Neutrophil (primary cell): Measurements from ENCODE around the gene ZNF346.

Source experiments
- H3K27ac ChIP-seq: fragments of 200-600 bp; sonication (generic); 2 replicates; pipeline ENCODE4 v1.5.1; 2016; ENCODE audit warnings: mild to moderate bottlenecking, moderate library complexity
- H3K27me3 ChIP-seq: fragments of 200-600 bp; sonication (generic); 2 replicates; pipeline ENCODE4 v1.6.0; 2016; ENCODE audit warnings: mild to moderate bottlenecking
- H3K36me3 ChIP-seq: fragments of 200-600 bp; sonication (generic); 2 replicates; pipeline ENCODE4 v1.5.1; 2017
- H3K4me1 ChIP-seq, 2 experiments: fragments of 200-600 bp in 1 of 2; sonication (generic) in 1 of 2; 1 replicate in 1 of 2; 2 replicates in 1 of 2; pipeline versions ENCODE4 v1.5.1 to v1.6.1; 2013 to 2016; ENCODE audit warnings: low read depth in 1 of 2, low read length in 1 of 2, mild to moderate bottlenecking in 1 of 2, moderate library complexity in 1 of 2; ENCODE audit not compliant: control insufficient read depth in 1 of 2, insufficient read depth in 1 of 2
- H3K4me3 ChIP-seq, 2 experiments: fragments of 200-600 bp in 1 of 2; sonication (generic) in 1 of 2; 1 replicate in 1 of 2; 2 replicates in 1 of 2; pipeline ENCODE4 v1.5.1; 2013 to 2016; ENCODE audit warnings: low read depth in 1 of 2, low read length in 1 of 2, mild to moderate bottlenecking in 1 of 2, moderate library complexity in 1 of 2
- H3K9me3 ChIP-seq: fragments of 200-600 bp; sonication (generic); 2 replicates; pipeline ENCODE4 v1.5.1; 2016
- CTCF ChIP-seq: fragments of 200-600 bp; sonication (generic); IDR thresholded peaks from 2 replicates; pipeline ENCODE4 v1.5.1; 2016; ENCODE audit warnings: antibody characterized with exemption

The ZNF346 gene

GRCh38 chr5:177006265-177006972 lies 16.1 kb upstream of the ZNF346 start, which contains the start of gene UIMC1:
TSS of gene UIMC1 (minus strand) at chr5:177006779. CDS start at chr5:176982615, 24,164 bp downstream.
- H3K9me3 ChIP-seq: no peaks in the 10 kb centered on the region
- no peaks in the 10 kb centered on the region for H3K27me3 ChIP-seq
- peak within 1 kb of the TSS; percentile 98 for H3K27ac ChIP-seq
- H3K4me3 ChIP-seq: peak within 1 kb of the TSS; percentile 84 to 97
- peak; percentile 28 for TF ChIP-seq CTCF
- peaks cover 5% of the 10 kb centered on the region for H3K36me3 ChIP-seq
- H3K4me1 ChIP-seq: peaks cover 22 to 29% of the 10 kb centered on the region in 2 experiments

GRCh38 chr5:177008716-177009115 lies 13.8 kb upstream of the ZNF346 start:
- Histone ChIP-seq H3K36me3 (no peaks in the 10 kb centered on the region), H3K27me3 (no peaks in the 10 kb centered on the region), H3K9me3 (no peaks in the 10 kb centered on the region), H3K27ac (peak overlapping the region; percentile 31), H3K4me3 (no peak overlapping the region), H3K4me1 (peaks cover 20 to 21% of the 10 kb centered on the region in 2 experiments)
- TF ChIP-seq CTCF: no peak

GRCh38 chr5:177010153-177010552 lies 12.3 kb upstream of the ZNF346 start:
- H3K4me1 ChIP-seq: peaks cover 6 to 7% of the 10 kb centered on the region in 2 experiments
- H3K27me3 ChIP-seq: no peaks in the 10 kb centered on the region
- no peaks in the 10 kb centered on the region for H3K36me3 ChIP-seq
- no peak overlapping the region for H3K27ac ChIP-seq
- no peak for TF ChIP-seq CTCF
- H3K9me3 ChIP-seq: no peaks in the 10 kb centered on the region
- H3K4me3 ChIP-seq: no peak overlapping the region

- H3K4me3 ChIP-seq: no peak overlapping the region
- no peaks in the 10 kb centered on the region for H3K36me3 ChIP-seq
- H3K4me1 ChIP-seq: no peaks in the 10 kb centered on the region
- no peaks in the 10 kb centered on the region for H3K27me3 ChIP-seq
- no peak for TF ChIP-seq CTCF
- no peaks in the 10 kb centered on the region for H3K9me3 ChIP-seq
- H3K27ac ChIP-seq: no peak overlapping the region
These were observed 7.3 kb upstream of the ZNF346 start for GRCh38 chr5:177015156-177015555.

GRCh38 chr5:177018341-177018740 lies 4.2 kb upstream of the ZNF346 start:
- Histone ChIP-seq H3K27me3 (no peaks in the 10 kb centered on the region), H3K4me1 (peaks cover 12 to 13% of the 10 kb centered on the region in 2 experiments), H3K27ac (no peak overlapping the region), H3K4me3 (no peak overlapping the region), H3K9me3 (no peaks in the 10 kb centered on the region), H3K36me3 (no peaks in the 10 kb centered on the region)
- no peak for TF ChIP-seq CTCF
